ENCODE results near the gene PA2G4.
A peak's percentile ranks its signal among the peaks of the same experiment; 100 is the strongest.
"Not testable (repeated sequence)": the region's sequence is repeated elsewhere in the genome, so short reads cannot be mapped to it uniquely, and the experiment has no call there.

PA2G4 gene

DNA sequence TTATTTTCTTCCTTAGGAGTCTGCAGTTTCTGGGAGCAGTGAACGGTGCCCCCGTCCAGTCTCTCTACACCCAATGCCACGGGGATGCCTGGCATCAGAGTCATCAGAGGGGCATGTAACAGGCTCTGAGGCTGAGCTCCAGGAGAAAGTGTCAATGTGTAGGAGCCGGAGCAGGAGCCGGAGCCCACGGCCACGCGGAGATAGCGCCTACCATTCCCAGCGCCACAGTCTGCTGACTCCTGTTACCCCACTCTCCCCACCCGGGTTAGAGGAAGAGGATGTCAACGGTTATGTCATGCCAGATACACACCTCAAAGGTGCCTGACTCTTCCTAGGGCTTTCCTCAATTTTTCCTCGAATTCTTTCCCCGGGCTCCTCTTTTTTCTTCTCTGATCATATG is 3.3 kb upstream of the PA2G4 start:
- DNase-seq = no peak

DNA sequence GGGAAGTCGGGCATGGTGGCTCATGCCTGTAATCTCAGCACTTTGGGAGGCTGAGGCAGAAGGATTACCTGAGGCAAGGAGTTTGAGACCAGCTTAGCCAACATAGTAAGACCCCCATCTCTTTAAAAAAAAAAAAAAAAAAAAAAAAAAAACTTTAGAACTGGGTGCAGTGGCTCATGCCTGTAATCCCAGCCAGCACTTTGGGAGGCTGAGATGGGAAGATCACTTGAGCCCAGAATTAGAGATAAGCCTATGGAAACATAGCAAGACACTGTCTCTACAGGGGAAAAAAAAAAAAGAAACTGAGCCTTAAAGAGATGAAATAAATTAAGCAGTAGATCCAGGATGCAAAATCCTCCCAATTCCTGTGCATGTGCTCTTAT is 1.7 kb upstream of the PA2G4 start:
- no peak for DNase-seq

DNA sequence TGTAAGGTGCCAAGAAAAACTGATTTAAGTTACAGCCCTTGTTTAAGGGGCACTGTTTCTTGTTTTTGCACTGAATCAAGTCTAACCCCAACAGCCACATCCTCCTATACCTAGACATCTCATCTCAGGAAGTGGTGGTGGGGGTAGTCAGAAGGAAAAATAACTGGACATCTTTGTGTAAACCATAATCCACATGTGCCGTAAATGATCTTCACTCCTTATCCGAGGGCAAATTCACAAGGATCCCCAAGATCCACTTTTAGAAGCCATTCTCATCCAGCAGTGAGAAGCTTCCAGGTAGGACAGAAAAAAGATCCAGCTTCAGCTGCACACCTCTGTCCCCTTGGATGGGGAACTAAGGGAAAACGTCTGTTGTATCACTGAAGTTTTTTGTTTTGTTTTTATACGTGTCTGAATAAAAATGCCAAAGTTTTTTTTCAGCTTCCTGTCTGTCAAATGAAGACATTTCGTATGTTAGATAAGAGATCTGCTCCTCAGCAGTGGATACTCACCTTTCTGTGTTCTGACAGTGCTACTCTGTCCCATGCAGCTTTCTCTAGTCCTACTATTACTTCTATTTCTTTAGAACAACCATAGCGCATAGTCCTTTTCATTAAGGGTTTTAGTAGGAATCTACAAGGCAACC is 1.2 kb upstream of the PA2G4 start:
- no peak for DNase-seq

DNA sequence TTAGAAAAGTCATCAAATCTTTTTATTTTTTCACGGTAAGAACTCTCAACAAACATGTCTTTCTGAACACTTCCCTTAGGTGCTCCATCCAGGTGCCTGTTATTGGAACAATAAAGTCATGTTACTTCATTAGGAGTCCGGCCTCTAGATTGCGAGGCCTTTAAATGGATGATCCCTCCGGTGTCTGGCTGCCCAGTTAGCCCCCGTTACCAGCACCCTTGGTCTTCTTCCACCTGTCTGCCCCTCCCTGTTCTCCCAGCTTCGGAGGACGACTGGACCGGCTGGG is 593 bp upstream of the PA2G4 start:
- no peak for DNase-seq

DNA sequence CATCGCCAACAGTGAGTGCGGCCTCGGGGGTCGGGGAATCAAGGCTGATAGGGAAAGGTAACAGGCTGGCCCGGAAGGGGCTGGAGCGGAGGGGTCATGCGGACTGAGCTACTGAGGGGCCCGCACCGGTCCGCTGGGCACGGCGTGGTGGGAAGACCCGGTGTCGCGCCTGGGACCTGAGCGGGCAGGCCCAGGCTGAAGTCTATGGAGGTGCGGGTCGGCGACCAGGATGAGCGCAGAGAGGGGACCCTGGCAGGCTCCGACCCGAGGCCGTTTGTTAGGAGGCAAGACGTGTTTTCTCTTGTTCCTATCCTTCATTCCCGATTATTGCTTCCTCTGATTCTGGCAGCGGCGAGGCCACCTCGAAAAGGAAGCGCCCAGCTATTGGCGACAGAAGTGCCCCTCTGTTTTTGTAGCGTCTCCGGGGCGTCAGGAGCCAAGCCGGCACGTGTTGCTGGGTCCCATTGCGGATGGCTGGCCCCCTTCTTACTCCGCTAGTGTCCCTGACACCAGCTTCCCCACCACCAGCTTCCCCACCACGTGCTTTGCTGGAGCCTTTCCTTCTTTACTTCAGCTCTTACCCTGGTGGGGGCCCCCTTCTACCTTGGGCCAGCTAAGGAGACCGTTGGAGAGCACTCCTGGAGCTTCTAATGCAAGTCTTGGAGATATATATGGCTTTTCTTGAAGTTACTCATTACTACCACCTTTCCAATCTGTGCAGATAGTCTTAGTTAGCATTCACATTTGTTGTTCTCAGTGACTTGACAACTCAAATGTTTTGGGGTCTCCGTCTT is 653 bp downstream of the PA2G4 start:
- DNase-seq = no peak

DNA sequence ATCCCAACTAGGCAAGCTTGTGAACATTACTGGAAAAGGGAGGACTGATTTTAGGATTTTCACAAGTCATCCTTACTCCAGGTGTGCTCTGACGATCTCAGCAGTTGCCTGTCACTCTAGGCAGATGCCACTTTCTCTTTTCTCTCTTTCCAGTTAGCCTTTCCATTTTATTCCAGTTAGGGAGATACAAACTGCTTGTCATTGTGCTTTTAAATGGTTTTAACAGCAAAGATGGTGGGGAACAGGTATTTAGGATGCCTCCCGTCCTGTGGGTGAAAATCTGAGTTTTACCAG is 1.2 kb downstream of the PA2G4 start:
- no peak for DNase-seq

DNA sequence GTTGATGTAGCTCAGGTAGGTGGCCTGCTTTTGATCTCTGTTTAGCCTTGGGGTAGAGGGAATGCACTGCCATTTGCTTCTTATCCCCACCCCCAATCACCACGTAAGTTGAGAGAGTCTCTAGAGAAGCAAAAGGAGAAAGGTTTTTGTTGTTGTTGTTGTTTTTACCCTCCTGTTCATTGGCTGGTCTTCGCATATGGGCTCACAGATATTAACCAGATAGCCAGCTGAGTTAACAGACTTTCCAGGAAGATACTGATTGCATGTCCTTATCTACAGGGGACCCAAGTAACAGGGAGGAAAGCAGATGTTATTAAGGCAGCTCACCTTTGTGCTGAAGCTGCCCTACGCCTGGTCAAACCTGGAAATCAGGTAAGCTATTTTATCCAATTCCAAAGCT is 2.9 kb downstream of the PA2G4 start:
- no peak for DNase-seq

DNA sequence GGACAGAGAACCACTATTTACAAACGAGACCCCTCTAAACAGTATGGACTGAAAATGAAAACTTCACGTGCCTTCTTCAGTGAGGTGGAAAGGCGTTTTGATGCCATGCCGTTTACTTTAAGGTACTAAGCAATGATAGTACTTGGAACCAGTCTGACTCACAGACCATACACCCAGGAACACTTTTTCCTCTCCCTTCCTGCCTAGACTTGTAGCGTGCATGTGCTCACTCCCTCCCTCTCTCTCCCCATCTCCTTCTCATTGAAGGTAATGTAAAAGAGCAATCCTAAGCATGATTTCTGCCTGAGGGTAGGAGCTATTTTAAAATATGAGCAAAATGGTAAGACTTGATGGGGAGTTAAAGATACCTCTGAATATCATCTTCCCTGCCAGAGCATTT is 6.2 kb downstream of the PA2G4 start:
- no peak for DNase-seq

DNA sequence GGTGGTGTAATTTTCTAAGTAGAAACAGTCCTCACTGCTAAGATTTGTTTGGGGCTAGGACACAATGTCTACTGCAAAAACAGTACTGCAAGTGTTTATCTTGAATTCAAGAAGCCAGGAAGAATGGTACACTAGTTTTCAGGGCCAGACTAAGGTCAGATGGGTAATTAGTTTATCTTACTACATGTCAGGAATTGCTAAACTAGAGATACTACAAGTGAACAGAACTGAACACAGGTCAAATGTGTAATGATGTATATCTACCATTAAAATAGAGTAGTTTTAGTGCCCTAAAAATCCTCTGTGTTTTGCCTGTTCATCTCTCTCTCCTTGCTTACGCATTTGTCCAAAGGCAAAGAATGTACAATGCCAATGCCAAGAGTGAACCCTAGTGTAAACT is 9.7 kb downstream of the PA2G4 start:
- no peak for DNase-seq

DNA sequence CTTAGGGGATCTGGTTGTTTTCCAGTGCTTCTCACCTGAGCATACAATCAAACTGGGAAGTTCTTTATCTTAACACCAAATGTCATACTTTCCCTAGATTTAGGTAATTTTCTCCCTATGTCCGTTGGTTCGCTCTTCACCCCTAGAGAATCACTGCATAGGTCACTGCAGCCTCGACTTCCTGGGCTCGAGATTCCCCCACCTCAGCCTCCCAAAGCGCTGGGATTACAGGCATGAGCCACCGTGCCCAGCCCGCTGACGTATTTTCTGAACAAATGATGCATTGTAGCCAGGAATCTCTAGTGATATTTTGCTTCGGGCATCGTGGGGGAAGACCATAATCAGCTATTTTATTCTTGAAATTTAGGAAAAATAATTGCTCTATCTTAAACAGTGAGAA is 11.0 kb downstream of the PA2G4 start:
- DNase-seq = no peak

DNA sequence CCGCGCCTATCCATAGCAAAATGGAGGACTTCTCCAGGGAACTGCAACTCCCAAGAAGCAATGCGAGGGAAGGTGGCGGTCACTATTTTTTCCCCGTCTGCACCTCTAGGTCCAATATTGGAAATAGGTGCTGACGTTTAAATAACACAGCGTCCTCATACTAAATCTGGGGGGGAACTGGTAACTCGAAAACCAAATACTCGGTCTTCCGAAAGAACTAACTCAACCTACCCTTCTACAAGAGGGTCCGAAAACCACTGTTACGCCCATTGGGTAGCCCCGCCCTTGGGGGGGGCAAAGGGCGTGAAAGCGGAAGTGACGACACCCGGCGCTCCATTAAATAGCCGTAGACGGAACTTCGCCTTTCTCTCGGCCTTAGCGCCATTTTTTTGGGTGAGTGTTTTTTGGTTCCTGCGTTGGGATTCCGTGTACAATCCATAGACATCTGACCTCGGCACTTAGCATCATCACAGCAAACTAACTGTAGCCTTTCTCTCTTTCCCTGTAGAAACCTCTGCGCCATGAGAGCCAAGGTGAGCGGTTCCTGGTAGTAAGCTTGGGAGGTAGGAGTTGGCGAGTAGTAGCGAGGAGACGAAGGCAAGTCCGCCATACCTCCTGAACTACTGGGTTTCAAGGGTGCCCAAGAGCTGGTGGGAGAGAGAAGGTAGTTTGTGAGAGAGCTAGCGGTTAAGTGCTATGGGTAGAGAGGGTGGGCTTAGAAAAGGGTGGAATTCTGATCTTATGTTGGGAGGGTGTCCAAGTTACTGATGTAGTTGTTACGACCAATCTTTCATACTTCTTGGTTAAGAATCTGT is 12.1 kb downstream of the PA2G4 start, which contains the start of gene RPL41:
TSS of gene RPL41 (plus strand) at position 367 of the 815 bp plus-strand sequence.
- DNase-seq = peak; percentile 89

DNA sequence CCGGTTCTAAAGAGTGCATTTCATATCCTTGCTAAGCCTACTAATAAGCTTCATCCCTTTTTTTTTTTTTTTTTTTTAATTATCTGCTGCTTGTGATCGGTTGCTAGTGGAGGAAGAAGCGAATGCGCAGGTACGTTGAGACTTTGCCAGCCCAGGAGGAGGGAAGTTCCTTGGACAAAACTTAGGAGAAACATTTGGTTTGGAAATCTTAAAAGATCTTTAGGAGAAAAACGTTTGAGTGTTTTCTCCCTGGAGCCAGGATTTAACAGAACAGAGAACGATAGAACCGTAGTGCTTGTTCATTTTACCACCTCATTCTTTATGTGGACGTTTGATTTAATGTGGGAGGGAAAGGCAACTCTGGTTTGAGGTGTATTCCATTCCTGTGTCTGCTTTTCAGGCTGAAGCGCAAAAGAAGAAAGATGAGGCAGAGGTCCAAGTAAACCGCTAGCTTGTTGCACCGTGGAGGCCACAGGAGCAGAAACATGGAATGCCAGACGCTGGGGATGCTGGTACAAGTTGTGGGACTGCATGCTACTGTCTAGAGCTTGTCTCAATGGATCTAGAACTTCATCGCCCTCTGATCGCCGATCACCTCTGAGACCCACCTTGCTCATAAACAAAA is 12.8 kb downstream of the PA2G4 start:
- not testable (repeated sequence) for DNase-seq

DNA sequence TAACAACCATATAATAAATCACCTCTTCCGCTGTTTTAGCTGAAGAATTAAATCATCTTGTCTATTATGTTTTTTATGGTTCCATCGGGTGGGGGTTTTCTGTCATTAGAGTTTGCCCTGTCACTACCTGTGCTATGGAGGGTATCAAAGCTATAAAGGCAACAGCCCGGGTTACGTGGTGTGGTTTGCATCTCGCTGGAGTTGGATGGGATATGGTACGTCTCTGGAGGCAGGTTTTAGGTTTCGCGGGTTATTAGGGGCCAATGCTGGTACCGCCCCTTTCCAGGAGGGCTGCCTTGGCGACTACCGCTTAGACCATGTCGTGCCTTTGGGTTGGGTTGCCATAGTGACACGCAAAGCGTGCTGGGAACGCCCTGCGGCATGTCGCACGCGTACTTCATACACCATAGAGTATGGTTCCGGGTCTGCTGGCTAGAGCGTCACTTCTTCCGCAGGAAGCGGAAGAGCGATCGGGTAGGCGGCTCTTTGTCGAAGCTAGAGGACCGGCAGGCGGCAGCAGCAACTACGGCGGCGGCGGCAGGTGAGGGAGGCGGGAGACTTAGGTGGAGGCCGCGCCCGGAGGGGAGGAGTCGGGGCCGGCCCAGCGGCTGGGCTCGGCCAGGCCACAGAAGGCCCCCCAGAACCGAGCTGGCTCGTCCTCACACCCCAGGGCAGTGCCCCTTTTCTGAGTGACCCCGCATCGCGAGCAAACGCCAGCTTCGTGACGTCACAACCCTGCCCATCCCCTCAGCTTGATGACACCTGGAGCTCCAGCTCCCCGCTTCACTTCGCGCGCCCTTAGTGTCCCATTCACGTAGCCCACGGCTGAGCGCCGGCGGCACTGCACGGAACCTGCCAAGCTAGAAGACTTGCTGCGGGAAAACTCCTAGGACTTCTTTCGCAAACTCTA is 13.7 kb downstream of the PA2G4 start, which contains the start of gene ZC3H10:
TSS of gene ZC3H10 (plus strand) at position 489 of the 910 bp plus-strand sequence. CDS start 2,297 bp downstream, outside the sequence.
- DNase-seq = peak; percentile 96

DNA sequence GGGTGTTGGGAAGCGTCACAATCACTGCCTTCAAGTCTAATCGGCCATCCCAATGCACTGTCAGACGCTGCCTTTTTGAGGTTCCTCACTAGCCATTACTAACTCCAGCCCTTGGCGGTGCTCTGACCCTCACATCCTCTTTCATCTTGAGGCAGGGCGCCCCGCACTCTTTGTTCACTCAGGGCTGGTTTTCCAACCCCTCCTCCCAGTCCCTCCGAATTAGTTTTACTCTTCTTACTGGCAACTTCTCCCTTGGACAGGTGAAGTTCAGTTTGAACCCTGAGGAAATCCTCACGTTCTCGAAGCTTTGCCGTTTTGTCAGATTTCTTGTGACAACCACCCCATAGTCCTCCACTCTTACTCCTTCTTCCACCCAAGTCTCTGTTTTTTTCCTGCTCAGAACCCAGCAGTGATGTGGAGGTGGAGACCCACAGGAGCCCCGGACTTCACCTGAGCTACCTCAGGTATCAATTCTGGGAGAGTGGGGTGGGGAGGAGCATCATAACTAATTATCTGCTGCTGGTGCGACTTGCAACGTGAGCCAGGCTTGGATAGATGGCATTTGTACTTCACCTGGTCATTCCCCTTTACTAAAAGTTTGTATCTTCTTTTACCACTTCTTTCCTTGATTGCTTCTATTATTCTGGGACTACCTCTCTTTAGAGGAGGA is 14.5 kb downstream of the PA2G4 start:
- DNase-seq = no peak

DNA sequence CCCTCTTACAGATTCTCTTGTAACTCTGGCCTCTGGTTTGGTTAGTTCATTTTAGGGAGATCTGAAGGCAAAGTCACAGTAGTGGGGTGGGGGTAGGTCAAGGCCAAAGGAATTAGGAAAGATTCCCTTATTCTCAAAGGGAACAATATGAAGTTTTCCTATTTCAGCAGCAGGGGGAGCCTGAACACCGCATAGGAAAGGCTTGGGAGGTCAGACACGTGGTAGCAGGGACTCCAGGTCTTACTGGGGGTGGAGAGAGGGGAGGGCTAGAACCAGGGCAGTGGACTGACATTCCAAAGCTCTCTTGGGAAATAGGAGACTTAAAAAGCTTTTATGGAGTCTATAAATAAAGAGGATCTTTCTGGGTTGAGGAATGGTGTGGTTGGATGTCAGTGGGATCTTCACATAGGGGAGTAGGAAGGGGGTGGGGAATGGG is 15.0 kb downstream of the PA2G4 start:
- no peak for DNase-seq

DNA sequence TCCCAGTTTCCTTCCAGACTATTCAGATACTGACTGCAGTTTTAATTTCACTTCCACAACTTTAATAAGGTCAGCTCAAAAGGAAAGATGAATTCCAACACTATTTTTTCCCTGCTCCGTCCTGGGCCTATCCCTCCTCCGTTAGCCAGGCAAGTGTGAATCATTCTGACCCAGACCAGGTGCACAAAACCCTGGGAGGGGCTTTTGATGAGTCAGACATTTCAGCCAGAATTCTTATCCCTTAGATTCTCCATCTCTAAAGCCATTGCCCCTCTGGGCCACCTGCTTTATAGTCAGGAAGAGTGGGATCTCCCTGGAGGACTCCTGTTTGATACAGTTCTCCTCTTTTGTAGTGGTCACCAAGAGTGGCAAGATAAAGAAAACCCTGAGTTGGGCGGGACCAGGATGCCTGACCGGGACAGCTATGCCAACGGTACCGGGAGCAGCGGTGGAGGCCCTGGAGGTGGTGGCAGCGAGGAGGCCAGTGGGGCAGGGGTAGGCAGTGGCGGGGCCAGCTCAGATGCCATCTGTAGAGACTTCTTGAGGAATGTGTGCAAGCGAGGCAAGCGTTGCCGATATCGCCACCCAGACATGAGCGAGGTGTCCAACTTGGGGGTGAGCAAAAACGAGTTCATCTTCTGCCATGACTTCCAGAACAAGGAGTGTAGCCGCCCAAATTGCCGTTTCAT is 15.9 kb downstream of the PA2G4 start:
- DNase-seq = no peak

DNA sequence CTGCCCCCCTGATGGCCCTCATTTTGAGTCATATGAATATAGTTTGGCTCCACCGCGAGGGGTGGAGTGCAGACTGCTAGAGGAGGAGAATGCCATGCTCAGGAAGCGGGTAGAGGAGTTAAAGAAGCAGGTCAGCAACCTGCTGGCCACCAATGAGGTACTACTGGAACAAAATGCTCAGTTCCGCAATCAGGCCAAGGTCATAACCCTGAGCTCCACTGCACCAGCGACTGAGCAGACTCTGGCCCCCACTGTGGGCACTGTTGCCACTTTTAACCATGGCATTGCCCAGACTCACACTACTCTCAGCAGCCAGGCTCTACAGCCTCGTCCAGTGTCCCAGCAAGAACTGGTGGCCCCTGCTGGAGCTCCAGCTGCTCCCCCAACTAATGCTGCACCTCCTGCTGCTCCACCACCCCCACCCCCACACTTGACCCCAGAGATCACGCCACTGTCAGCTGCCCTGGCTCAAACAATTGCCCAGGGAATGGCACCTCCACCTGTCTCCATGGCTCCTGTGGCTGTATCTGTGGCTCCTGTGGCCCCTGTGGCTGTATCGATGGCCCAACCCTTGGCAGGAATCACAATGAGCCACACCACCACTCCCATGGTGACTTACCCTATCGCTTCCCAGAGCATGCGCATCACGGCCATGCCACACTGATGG is 17.0 kb downstream of the PA2G4 start:
- no peak for DNase-seq

DNA sequence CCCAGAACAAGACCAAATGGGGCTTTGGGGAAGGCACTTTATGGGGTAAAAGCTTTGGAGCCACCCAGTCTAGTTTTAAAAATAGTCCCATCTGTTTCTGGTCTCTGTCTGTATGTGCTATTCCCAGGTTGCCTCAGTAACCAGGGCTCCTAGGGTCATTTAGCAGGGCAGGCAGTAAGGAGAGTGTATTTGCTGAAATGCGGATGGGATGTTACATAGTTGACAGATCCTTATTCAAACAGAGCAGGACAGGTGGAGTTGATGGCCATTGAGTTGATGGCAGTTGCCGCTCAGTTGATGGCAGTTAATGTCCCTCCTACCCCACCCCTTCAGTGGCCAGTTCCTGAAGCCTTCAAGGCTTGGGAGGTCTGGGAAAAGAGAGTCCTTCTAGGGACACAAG is 18.3 kb downstream of the PA2G4 start:
- no peak for DNase-seq

DNA sequence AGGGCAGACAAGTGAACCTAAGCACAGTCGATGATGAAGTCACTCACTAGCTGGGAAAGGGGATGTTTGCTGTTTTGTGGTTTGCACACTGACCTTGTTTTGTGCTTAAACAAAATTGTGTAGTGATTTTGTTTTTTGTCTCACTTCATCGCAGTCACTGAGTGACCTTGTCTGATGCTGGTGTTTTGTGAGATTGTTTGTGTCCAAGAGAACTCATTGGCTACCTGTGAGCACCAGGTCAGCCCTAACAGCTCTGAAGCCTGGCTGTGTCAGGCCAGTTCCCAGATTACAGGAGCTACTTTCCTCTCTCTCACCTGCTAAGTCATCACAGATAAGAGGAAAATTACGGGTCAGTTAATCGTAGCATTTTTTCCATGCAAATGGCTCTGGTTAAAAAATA is 19.8 kb downstream of the PA2G4 start:
- no peak for DNase-seq

DNA sequence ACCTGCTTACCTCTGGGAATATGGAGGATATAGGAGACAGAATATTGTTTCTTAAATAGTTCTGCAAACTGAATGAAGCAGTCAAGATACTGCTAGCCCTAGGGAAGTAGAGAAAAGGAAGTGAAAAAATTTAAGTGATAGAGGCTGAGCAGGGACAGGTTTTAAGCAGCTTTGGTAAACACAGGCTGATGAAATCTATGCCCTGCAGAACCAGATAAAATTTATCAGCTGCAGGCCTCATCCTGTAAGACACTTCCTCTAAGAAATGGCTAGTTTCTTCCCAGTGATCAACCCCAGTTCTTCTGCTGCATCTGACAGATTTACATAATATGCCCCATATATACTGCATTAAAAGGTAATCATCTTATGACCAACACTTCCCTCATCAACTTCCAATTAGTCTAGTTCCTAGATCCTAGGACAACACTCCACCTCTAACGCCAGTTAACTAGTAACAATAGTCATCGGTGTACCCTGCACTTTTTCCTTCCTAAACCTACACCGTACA is 22.4 kb downstream of the PA2G4 start:
- no peak for DNase-seq

DNA sequence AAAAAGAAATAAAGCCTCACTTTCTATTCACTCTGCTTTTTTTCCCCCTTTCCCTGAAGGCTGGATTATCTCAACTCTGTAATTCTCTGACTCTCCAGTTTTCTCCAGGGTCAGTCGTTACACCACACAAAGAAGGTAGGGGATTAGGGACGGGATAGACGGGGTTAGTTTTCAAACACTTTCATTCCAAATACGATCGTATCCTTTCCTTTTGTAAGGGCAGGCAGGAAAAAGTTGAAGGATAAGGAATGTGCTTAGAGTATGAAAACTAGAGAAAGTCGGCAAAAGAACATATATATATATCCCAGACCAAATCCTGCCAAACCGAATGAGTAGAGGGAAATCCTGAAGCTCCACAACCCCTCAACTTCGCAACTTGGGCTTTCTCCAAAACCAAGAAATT is 23.1 kb downstream of the PA2G4 start:
- no peak for DNase-seq
